ENCODE results near the gene RSBN1.

DNA sequence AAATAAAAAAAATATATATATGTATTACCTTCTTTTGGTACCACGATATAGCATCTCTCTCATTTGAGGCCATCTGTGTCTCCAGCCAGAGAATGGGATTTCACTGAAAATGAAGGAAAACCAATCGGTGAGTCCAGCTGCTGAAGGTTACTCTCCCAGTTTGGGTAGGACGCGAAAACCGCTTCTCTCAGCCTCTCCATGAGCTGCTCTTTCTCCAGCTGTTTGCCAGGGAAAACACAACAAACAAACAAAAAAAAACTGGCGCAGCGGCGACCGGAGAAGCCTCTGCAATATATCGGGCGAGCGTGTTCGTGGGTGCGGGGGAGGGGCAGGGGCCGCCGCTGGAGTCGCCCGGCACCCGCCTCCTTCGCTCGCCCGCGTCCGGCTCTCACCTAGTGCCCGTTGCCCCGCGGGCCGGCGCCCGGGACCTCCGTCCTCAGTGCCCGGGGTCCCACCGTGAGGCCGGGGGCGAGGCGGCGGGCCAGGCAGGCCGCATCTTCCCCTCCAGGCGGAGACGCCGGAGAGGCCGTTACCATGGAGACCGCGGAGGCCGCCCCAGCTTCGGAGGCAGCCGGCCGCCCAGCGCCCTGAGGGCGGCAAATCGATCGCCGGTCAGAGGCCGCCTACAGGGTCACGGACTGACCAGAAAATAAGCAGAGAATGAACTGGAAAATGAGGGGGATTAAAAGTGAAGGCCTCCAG, 53.5 kb downstream of the RSBN1 start:
- TF ChIP-seq EZH2 (IDR thresholded peaks at IDR 0.05; ENCODE audit: borderline replicate concordance, control insufficient read depth, low read depth, low read length) (no peak), JUNB (IDR thresholded peaks at IDR 0.05) (no peak), MYC (IDR thresholded peaks at IDR 0.05; ENCODE audit: insufficient read depth, insufficient read length, insufficient replicate concordance, low read length, severe bottlenecking) (no peak), SREBF2 (IDR thresholded peaks at IDR 0.05; ENCODE audit: low read length) (no peak), MTA2 (IDR thresholded peaks at IDR 0.05; ENCODE audit: low read depth) (no peak), ZNF274 (IDR thresholded peaks at IDR 0.05; ENCODE audit: insufficient read depth, insufficient read length) (no peak), POLR2AphosphoS5 (IDR thresholded peaks at IDR 0.05; ENCODE audit: low read length) (no peak), EP300 (IDR thresholded peaks at IDR 0.05; ENCODE audit: borderline replicate concordance in 1 of 2, control insufficient read depth in 1 of 2, low read depth in 2 of 2, low read length in 2 of 2) (no peak), CEBPB (IDR thresholded peaks at IDR 0.05; ENCODE audit: borderline replicate concordance in 1 of 2, low read depth in 2 of 2, low read length in 2 of 2) (no peak), HDGF (IDR thresholded peaks at IDR 0.05) (no peak)
- TF ChIP-seq, protein P1, sequence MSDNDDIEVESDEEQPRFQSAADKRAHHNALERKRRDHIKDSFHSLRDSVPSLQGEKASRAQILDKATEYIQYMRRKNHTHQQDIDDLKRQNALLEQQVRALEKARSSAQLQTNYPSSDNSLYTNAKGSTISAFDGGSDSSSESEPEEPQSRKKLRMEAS (IDR thresholded peaks at IDR 0.05; ENCODE audit: low read depth, low read length): no peak
- TF ChIP-seq, protein P2, sequence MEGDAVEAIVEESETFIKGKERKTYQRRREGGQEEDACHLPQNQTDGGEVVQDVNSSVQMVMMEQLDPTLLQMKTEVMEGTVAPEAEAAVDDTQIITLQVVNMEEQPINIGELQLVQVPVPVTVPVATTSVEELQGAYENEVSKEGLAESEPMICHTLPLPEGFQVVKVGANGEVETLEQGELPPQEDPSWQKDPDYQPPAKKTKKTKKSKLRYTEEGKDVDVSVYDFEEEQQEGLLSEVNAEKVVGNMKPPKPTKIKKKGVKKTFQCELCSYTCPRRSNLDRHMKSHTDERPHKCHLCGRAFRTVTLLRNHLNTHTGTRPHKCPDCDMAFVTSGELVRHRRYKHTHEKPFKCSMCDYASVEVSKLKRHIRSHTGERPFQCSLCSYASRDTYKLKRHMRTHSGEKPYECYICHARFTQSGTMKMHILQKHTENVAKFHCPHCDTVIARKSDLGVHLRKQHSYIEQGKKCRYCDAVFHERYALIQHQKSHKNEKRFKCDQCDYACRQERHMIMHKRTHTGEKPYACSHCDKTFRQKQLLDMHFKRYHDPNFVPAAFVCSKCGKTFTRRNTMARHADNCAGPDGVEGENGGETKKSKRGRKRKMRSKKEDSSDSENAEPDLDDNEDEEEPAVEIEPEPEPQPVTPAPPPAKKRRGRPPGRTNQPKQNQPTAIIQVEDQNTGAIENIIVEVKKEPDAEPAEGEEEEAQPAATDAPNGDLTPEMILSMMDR (IDR thresholded peaks at IDR 0.05 in 2 of 3, conservative IDR thresholded peaks at IDR 0.05 in 1 of 3; ENCODE audit: control insufficient read depth in 2 of 3, extremely low read depth in 1 of 3, insufficient read depth in 1 of 3, low read depth in 3 of 3, low read length in 3 of 3): no peak

All from GM12878 (cell line).